VCaP (cell line): ENCODE measurements around the gene CPNE7.
"Not testable (repeated sequence)": the region's sequence is repeated elsewhere in the genome, so short reads cannot be mapped to it uniquely, and the experiment has no call there.

Source experiments
- H3K27ac ChIP-seq: fragments of 450-650 bp; 2 replicates; pipeline ENCODE4 v1.5.1; 2017
- TF ChIP-seq, protein P1 (sequence below): fragments of 450-650 bp; conservative IDR thresholded peaks from 2 replicates; pipeline ENCODE4 v1.5.1; 2017; ENCODE audit warnings: mild to moderate bottlenecking, moderate library complexity

The CPNE7 gene

DNA sequence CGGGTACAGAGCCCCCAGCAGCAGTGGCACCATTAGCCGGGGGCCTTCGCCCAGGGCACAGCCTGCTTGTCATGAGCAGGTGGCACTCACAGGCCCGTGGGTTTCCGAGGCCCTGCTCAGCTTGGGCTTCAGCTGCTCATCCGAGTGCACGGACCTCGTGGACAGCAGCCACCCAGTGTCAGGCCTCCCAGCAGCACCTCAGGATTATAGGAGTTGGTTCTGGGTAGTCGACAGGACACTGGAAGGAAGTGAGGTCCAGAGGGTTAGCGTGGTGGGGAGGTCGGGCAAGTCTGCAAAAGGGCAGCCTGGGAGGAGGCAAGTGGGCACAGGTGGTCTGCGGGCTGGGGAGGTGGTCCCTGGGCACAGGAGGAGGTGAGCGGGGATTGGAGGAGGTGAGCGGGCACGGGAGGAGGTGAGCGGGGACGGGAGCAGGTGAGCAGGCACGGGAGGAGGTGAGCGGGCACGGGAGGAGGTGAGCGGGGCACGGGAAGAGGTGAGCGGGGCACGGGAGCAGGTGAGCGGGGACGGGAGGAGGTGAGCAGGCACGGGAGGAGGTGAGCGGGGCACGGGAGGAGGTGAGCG lies 5.1 kb upstream of the CPNE7 start:
- TF ChIP-seq, protein P1, sequence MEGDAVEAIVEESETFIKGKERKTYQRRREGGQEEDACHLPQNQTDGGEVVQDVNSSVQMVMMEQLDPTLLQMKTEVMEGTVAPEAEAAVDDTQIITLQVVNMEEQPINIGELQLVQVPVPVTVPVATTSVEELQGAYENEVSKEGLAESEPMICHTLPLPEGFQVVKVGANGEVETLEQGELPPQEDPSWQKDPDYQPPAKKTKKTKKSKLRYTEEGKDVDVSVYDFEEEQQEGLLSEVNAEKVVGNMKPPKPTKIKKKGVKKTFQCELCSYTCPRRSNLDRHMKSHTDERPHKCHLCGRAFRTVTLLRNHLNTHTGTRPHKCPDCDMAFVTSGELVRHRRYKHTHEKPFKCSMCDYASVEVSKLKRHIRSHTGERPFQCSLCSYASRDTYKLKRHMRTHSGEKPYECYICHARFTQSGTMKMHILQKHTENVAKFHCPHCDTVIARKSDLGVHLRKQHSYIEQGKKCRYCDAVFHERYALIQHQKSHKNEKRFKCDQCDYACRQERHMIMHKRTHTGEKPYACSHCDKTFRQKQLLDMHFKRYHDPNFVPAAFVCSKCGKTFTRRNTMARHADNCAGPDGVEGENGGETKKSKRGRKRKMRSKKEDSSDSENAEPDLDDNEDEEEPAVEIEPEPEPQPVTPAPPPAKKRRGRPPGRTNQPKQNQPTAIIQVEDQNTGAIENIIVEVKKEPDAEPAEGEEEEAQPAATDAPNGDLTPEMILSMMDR, result no peak
- no peak overlapping the region for H3K27ac ChIP-seq

DNA sequence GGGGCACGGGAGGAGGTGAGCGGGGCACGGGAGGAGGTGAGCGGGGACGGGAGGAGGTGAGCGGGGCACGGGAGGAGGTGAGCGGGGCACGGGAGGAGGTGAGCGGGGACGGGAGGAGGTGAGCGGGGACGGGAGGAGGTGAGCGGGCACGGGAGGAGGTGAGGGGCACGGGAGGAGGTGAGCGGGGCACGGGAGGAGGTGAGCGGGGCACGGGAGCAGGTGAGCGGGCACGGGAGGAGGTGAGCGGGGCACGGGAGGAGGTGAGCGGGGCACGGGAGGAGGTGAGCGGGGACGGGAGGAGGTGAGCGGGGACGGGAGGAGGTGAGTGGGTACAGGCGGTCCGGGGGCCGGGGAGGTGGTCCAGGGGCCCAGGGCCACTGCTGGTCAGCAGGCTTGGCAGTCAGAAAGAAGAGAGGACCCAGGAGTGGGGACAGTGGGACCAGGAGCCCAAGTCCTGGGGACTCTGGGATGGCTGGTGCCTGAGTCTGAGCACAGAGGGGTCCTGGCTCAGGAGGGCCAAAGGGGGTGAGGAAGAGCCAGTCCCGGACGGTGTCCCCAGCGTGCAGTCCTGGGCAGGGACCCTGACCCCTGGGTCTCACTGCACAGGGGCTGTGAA lies 4.5 kb upstream of the CPNE7 start:
- H3K27ac ChIP-seq, result not testable (repeated sequence)

DNA sequence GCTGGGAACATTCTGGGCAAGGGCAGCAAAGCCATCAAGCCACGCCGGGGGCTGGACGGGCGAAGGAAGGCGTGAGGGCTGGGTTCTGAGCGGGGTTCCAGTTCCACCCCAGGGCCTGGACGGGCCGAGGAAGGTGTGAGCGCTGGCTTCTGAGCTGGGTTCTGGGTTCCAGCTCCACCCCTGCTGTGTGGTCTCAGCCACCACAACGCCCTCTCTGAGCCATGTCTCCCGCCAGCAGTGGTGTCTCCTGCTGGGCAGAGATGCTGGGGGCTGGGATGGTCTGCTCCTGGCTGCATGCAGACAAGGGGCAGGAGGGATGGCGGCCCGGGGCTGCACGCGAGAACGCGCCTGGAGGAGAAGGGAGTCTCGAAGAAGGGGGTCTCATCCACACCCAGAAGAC lies 3.9 kb upstream of the CPNE7 start:
- H3K27ac ChIP-seq, result peak overlapping the region; percentile 42
- TF ChIP-seq, protein P1, result no peak

DNA sequence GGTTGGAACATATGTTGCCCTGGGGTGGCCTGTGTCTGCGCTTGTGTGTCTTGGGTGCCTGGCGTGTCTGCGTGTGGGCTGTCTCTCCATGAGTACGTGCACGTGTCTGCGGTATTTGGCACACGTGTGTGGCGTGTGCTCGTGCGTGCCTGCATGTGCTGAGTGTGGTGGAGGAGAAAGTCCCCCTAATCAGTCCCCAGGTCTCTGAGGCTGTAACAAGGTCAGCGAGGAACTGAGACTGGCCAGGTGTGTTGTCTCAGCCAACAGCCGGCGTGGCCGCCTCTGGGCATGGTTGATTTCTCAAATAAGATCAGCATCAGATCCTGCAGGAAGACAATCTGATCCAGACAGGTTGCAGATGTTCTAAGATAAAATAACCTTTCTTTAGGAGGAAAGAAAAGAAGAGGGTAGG lies 3.5 kb upstream of the CPNE7 start:
- peak overlapping the region; percentile 42 for H3K27ac ChIP-seq
- TF ChIP-seq, protein P1, result no peak

DNA sequence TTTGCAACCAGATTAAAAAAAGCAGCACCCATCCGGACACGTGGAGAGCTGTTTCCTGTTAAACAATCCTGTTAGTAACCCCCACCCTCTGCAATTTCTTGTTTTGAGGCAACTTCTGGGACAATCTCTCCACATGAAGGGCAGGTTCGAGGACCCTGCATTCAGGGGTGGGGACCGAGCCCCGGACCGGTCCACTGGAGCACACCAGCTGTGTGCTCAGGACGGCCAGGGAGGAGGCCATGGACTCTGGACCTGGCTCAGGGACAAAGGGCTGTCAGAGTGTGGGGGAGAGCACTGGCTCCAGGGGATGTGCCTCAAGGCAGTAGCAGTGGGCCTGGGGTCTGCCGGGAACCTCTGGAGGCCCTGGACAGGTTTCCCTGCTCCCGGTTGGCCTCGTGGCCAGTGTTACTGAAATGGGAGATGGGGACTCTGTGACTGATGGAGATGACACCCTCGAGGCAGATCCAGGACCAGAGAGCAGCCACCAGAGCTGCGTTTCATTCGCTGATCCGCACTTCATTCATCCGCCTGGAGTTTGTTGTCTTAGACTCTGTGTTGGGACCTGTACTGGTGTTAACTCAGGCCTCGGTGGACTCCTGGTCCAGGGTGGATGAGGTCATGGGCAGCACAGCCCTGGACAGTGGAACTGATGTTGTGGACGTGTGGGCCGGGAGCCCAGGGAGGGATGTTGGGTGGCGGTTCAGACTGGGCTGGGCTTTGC lies 2.9 kb upstream of the CPNE7 start:
- TF ChIP-seq, protein P1, result no peak
- peak overlapping the region; percentile 42 for H3K27ac ChIP-seq

DNA sequence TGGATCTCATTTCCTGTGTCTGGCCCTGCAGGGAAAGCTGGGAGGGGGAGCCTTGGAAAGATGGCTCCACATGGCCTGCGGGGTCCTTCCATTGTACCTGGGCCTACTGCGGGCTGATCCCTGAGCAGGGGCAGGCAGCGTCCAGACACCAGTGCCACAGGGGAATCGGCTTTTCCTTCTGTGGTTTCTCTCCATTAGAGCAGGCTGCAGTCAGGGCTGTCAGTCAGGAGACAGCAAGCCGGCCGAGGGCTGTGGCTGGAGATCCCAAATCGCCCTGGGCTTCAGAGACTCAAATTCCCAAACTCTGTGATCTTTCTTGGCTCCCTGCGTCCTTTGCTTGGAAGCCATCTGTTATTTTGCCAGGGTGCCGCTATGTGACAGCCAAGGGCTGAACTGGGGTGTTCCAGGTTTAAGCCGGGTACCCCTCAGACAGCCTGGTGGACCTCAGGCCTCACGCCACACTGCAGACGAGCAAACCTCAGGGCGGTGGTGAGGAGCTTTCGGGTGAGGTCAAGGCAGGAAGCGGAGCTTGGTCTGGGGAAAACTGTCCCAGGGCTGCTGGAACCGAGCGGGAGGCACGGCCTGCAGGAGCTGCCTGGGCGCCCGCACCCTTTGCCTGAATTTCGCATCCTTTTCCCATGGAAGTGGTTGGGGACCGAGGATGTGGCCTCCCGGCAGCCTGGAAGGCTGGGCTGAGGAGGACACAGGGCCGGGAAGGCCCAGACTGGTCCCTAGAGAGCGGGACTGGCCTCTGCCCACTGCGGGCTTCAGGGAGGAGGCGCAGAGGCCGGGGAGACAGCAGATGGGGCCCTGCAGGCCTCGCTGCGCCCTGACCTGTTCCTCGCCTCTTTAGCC lies 1.5 kb upstream of the CPNE7 start:
- no peak overlapping the region for H3K27ac ChIP-seq
- TF ChIP-seq, protein P1, result no peak

DNA sequence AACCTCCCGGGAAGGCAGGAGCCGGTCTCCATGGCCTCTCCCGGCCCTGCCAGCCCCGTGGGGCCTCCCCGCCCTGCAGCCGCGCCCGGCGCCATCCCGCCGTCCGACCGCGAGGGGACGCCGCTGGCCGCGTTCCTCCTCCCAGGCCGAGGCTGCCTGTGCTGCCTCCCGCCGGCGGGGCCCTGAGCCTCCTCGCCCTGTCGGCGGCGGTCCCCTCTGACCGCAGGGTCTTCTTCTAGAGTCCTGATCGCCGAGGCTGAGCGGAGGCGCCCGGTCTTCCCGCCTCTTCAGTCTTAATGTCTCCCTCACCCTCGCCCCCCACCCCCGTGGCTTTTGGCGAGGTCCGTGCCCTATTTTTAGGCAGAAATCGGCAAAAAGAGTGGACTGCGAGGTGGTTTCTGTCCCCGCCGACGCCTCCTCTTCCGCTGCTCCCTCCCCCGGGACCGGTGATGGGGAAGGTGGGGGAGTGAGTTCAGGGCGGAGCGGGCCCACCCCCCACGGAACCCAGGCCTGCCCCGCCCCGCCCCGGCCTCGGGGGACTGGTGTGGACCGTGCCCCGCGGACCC lies 794 bp upstream of the CPNE7 start:
- no peak overlapping the region for H3K27ac ChIP-seq
- TF ChIP-seq, protein P1, result no peak
